Stomach (tissue), 9 donors: ENCODE data around the gene ZNF330. TPM values are rescaled to one million over a fixed set of nuclear protein-coding genes. Genes with fewer than 3 reads are reported as not detected.

Source experiments
- DNase-seq, 2 donors: peaks; one replicate each; pipeline versions ENCODE4 v3.0.0 to v3.0.0-alpha.2; 2013 to 2019
- H3K27ac ChIP-seq, 5 donors: fragments of 200-600 bp in 4 of 5; sonication (generic) in 4 of 5; one replicate each; pipeline ENCODE4 v1.5.1; 2013 to 2019; ENCODE audit warnings: mild to moderate bottlenecking in 1 of 5, moderate library complexity in 1 of 5
- H3K27me3 ChIP-seq, 3 donors: fragments of 200-600 bp; sonication (generic); one replicate each; pipeline ENCODE4 v1.5.1; 2017 to 2019; ENCODE audit warnings: mixed run types in 1 of 3
- H3K36me3 ChIP-seq, 4 donors: fragments of 200-600 bp; sonication (generic); 1 replicate in 3 of 4; 2 replicates in 1 of 4; pipeline ENCODE4 v1.5.1; 2016 to 2019
- H3K4me1 ChIP-seq, 4 donors: fragments of 200-600 bp; sonication (generic); one replicate each; pipeline ENCODE4 v1.5.1; 2016 to 2019
- H3K4me3 ChIP-seq, 4 donors: fragments of 200-600 bp; sonication (generic) in 3 of 4; one replicate each; pipeline ENCODE4 v1.5.1; 2016 to 2019; ENCODE audit warnings: mild to moderate bottlenecking in 1 of 4
- H3K9me3 ChIP-seq, 4 donors: fragments of 200-600 bp; sonication (generic); one replicate each; pipeline ENCODE4 v1.5.1; 2016 to 2019
- CTCF ChIP-seq, 7 experiments: fragments of 450-650 bp in 4 of 7; fragments of 200-600 bp in 3 of 7; sonication (generic) in 3 of 7; IDR thresholded peaks; one replicate each; pipeline ENCODE4 v1.5.1; 2016 to 2019; ENCODE audit warnings: antibody characterized with exemption in 7 of 7, control low read depth in 2 of 7, mild to moderate bottlenecking in 1 of 7
- EP300 ChIP-seq: sonication (generic); formaldehyde crosslinking; IDR thresholded peaks from one replicate; pipeline ENCODE4 v1.6.1; 2017; ENCODE audit warnings: antibody characterized with exemption
- POLR2A ChIP-seq, 4 donors: fragments of 450-650 bp; IDR thresholded peaks; one replicate each; pipeline ENCODE4 v1.6.1; 2016; ENCODE audit warnings: antibody characterized with exemption in 4 of 4, control low read depth in 2 of 4, mild to moderate bottlenecking in 1 of 4, moderate library complexity in 1 of 4
- POLR2AphosphoS5 ChIP-seq, 3 donors: sonication (generic); formaldehyde crosslinking; IDR thresholded peaks; one replicate each; pipeline ENCODE4 v1.6.1; 2016; ENCODE audit warnings: antibody characterized with exemption in 3 of 3
- WGBS, 5 donors: extraction: QIAGEN DNeasy Blood & Tissue Kit in 3 of 5; methylation state at CpG; one replicate each; pipeline versions ENCODE4 v1.1.5 to v1.1.7; 2013 to 2018; 5-methylcytosine and 5-hydroxymethylcytosine counted together
- intact Hi-C: fragments of 100-400 bp; cut with DNase I; formaldehyde crosslinking; loops from one replicate; pipeline ENCODE4 v1.15.1; 2023; ENCODE audit warnings: low total_unique reads
- polyA plus RNA-seq, 3 donors: library from polyadenylated mRNA; stranded (reverse); fragments of 200-250 nt; gene quantifications; one replicate each; pipeline ENCODE4 v1.2.3, GENCODE V29; 2013
- total RNA-seq, 5 donors: library from RNA; depleted of rRNA; stranded (reverse); fragments of >200 nt; gene quantifications; one replicate each; pipeline versions ENCODE4 v1.1.0 to v1.2.3, GENCODE V29; 2014 to 2016
- donor health status: healthy with polysubstance abuse.
- donor health status: Bipolar disorder and iron deficiency.
- donor health status: healthy.

Gene ZNF330
- total and polyA plus RNA-seq, 8 donors: 5.5 to 68.3 (median 22.4) TPM

DNA sequence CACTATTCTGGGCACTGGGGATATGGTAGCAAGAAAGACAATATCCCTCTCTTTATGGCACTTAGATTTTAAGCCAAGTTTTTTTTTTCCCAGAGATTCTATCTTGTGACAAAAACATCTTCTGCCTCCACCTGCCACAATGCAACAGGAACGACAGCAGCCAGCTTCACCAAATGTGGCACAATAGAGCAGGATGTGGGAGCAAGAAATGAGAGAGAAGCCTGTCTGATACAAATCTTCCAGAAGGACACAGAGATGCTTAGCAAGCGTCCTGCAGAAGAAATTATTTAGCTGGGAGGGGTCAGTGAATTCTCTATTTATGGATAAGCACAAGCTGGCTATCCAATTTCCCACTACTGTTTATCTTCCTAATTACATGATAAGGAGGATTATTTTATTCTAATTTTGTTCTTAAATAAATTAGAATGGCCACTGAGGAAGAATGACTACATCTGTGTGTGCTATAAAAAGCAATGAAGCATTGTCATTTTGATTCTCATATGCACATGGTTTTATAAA, 27.1 kb upstream of the ZNF330 start:
- Histone ChIP-seq H3K36me3 (no peaks in the 10 kb centered on the region), H3K27ac (no peak overlapping the region), H3K4me3 (no peak overlapping the region), H3K4me1 (peaks cover 0 to 5% (median 0%) of the 10 kb centered on the region in 4 donors), H3K27me3 (no peaks in the 10 kb centered on the region), H3K9me3 (no peaks in the 10 kb centered on the region)
- 54 to 76% (median 58%) methylated on average over 2 of the region's 2 CpGs for WGBS, 5 donors
- DNase-seq: no peak
- intact Hi-C loops: no loop called here
- TF ChIP-seq POLR2AphosphoS5 (IDR thresholded peaks at IDR 0.05) (no peak), CTCF (IDR thresholded peaks at IDR 0.05) (no peak), EP300 (no peak), POLR2A (IDR thresholded peaks at IDR 0.05) (no peak)

DNA sequence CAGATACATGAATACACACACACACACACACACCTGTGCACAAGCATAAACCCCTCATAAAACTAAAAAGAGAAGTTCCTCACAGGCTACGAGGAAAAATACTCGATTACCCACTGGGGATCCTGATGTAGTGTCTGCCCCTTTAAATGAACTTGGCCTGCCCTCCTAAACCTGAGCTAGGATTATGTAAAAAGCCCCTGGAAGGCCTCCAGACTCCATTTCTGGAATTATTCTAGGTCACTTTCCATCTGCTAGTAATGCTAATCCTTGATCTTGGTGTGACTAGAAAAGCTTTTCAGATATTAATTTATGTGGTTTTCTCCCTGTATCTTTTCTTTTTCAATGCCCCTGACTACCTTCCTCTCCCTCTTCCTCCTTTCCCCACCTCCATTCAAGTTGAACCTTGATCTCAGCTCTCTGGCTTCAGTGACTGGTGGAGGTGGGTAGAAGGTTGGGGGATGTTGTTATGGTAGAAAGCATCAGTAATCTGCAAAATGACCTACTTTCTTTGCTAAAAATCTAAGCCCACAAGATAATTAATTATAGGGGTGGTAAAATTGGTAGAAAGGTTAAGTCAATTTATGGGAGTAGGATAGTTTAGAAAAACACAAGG, 25.5 kb upstream of the ZNF330 start:
- Histone ChIP-seq H3K4me1 (peaks cover 0 to 5% (median 0%) of the 10 kb centered on the region in 4 donors), H3K27ac (no peak overlapping the region), H3K4me3 (no peak overlapping the region), H3K27me3 (no peaks in the 10 kb centered on the region), H3K36me3 (no peaks in the 10 kb centered on the region), H3K9me3 (peaks cover 0 to 3% (median 0%) of the 10 kb centered on the region in 4 donors)
- no peak for DNase-seq
- TF ChIP-seq POLR2A (IDR thresholded peaks at IDR 0.05): no peak
- no peak for TF ChIP-seq EP300
- no peak for TF ChIP-seq POLR2AphosphoS5 (IDR thresholded peaks at IDR 0.05)
- TF ChIP-seq CTCF (IDR thresholded peaks at IDR 0.05): no peak
- intact Hi-C loops: no loop called here
- WGBS, 5 donors: 77 to 88% (median 79%) methylated on average over 2 of the region's 2 CpGs

DNA sequence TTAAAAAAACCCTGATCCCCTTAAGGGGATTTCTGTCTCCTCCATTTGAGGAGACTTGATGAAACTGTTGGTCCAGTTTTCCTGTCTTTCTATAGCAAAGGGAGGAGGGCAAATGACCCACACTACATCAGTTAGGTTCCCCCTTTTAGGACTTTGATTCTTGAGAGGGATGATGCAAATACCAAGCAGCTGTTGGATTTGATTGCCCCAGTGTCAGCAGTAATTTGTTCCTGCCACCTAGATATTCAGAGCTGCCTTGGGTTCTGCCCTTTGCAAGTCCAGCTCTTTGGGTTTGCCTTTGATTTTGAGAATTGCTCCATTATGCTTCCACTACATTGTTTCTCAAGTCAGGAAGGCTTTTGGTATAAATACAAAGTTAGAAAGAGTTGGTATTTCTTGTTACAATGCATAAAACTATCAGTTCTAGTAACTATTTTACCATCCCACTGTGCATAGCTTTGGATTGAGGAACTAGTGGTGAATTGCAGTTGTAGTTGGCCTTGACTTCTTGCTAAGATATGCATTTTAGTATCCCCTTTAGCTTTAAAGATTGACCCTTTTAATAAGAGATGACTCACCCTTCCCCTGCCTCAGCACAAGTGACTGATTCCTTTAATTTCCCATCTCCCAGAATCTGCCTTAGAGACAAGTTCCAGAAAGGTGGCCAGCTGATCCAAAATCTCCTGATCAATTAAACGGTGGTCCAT, 24.3 kb upstream of the ZNF330 start:
- no peaks in the 10 kb centered on the region for H3K27me3 ChIP-seq
- 67 to 79% (median 76%) methylated on average over 1 of the region's 1 CpG for WGBS, 5 donors
- no peak for DNase-seq
- peaks cover 0 to 5% (median 0%) of the 10 kb centered on the region in 4 donors for H3K4me1 ChIP-seq
- intact Hi-C loops: no loop called here
- no peak overlapping the region for H3K4me3 ChIP-seq
- TF ChIP-seq EP300: no peak
- no peak for TF ChIP-seq POLR2AphosphoS5 (IDR thresholded peaks at IDR 0.05)
- TF ChIP-seq CTCF (IDR thresholded peaks at IDR 0.05): no peak
- no peaks in the 10 kb centered on the region for H3K36me3 ChIP-seq
- H3K9me3 ChIP-seq: peaks cover 0 to 7% (median 0%) of the 10 kb centered on the region in 4 donors
- no peak overlapping the region for H3K27ac ChIP-seq

GRCh38 chr4:141207961-141208360, 12.7 kb upstream of the ZNF330 start:
- no peak overlapping the region for H3K4me3 ChIP-seq
- TF ChIP-seq CTCF (IDR thresholded peaks at IDR 0.05) (no peak), EP300 (no peak), POLR2AphosphoS5 (IDR thresholded peaks at IDR 0.05) (no peak)
- intact Hi-C loops: no loop called here
- H3K27ac ChIP-seq: no peak overlapping the region
- no peaks in the 10 kb centered on the region for H3K4me1 ChIP-seq
- H3K9me3 ChIP-seq: no peaks in the 10 kb centered on the region
- DNase-seq: no peak
- no peaks in the 10 kb centered on the region for H3K27me3 ChIP-seq
- no peaks in the 10 kb centered on the region for H3K36me3 ChIP-seq
- 55 to 83% (median 79%) methylated on average over 5 of the region's 5 CpGs for WGBS, 5 donors
